Keratinocyte (primary cell): ENCODE results near the gene PIK3CB. TPM values are rescaled to one million over a fixed set of nuclear protein-coding genes. Genes with fewer than 3 reads are reported as not detected.

Source experiments
- DNase-seq: peaks from one replicate; pipeline ENCODE4 v3.0.0-alpha.2; 2011; ENCODE audit warnings: low read depth, missing footprints, low spot score
- FAIRE-seq: peaks from 2 replicates; lab custom pipeline; 2011; peaks lifted over from hg19 to GRCh38; lab: Jason Lieb, UNC
- H2AFZ ChIP-seq: 2 replicates; pipeline ENCODE4 v1.6.0; 2012; ENCODE audit warnings: low read length, control low read depth, inconsistent platforms; ENCODE audit not compliant: control insufficient read depth
- H3K27ac ChIP-seq: 2 replicates; pipeline ENCODE4 v1.5.1; 2011; ENCODE audit warnings: low read length; ENCODE audit not compliant: control insufficient read depth, insufficient read depth
- H3K27me3 ChIP-seq: 3 replicates; pipeline ENCODE4 v1.6.0; 2011; ENCODE audit warnings: low read length; ENCODE audit not compliant: control insufficient read depth, insufficient read depth; ENCODE audit errors: extremely low read depth
- H3K36me3 ChIP-seq, 2 experiments: 2 replicates in 1 of 2; 3 replicates in 1 of 2; pipeline ENCODE4 v1.5.1; 2011; ENCODE audit warnings: low read length in 2 of 2, mild to moderate bottlenecking in 1 of 2; ENCODE audit not compliant: control insufficient read depth in 2 of 2, insufficient read depth in 2 of 2; ENCODE audit errors: extremely low read depth in 1 of 2
- H3K4me1 ChIP-seq: 3 replicates; pipeline ENCODE4 v1.5.1; 2011; ENCODE audit warnings: low read length; ENCODE audit not compliant: control insufficient read depth, insufficient read depth; ENCODE audit errors: extremely low read depth
- H3K4me2 ChIP-seq: 3 replicates; pipeline ENCODE4 v1.6.0; 2011; ENCODE audit warnings: low read depth, low read length; ENCODE audit not compliant: control insufficient read depth, insufficient read depth; ENCODE audit errors: extremely low read depth
- H3K4me3 ChIP-seq, 3 experiments: fragments of 200-600 bp in 1 of 3; sonication (generic) in 1 of 3; 2 replicates in 2 of 3; 3 replicates in 1 of 3; pipeline ENCODE4 v1.5.1; 2011 to 2016; ENCODE audit warnings: low read length in 3 of 3, mild to moderate bottlenecking in 3 of 3, control low read depth in 2 of 3, inconsistent platforms in 1 of 3, low read depth in 1 of 3, mixed read lengths in 1 of 3, mixed run types in 1 of 3, moderate library complexity in 1 of 3; ENCODE audit not compliant: control insufficient read depth in 2 of 3, insufficient read depth in 2 of 3; ENCODE audit errors: extremely low read depth in 1 of 3
- H3K79me2 ChIP-seq: 2 replicates; pipeline ENCODE4 v1.6.0; 2012; ENCODE audit warnings: low read length; ENCODE audit not compliant: control insufficient read depth, insufficient read depth
- H3K9ac ChIP-seq: 3 replicates; pipeline ENCODE4 v1.6.0; 2011; ENCODE audit warnings: low read length; ENCODE audit not compliant: control insufficient read depth, insufficient read depth; ENCODE audit errors: extremely low read depth
- H3K9me1 ChIP-seq: 3 replicates; pipeline ENCODE4 v1.6.0; 2011; ENCODE audit warnings: low read length; ENCODE audit not compliant: control insufficient read depth, insufficient read depth; ENCODE audit errors: extremely low read depth
- H3K9me3 ChIP-seq: 2 replicates; pipeline ENCODE4 v1.5.1; 2012; ENCODE audit warnings: low read depth, low read length; ENCODE audit not compliant: control insufficient read depth
- H4K20me1 ChIP-seq: 3 replicates; pipeline ENCODE4 v1.6.0; 2011; ENCODE audit warnings: low read length; ENCODE audit not compliant: control insufficient read depth, insufficient read depth; ENCODE audit errors: extremely low read depth
- EZH2 ChIP-seq: IDR thresholded peaks from one replicate; pipeline ENCODE4 v1.6.1; 2012; ENCODE audit warnings: inconsistent platforms, mild to moderate bottlenecking, low read length, moderate library complexity
- dilution Hi-C: fragments of 300-500 bp; cut with MboI; formaldehyde crosslinking; loops from one replicate; pipeline ENCODE4 v1.7.0; 2020; ENCODE audit warnings: low sequenced_read_pairs; ENCODE audit not compliant: extremely low pct_ligation_motif_present
- polyA plus RNA-seq, 5 experiments: library from polyadenylated mRNA; depleted of rRNA in 3 of 5; stranded (reverse) in 3 of 5; stranded (forward) in 1 of 5; unstranded in 1 of 5; fragments of >200 nt; gene quantifications; 1 replicate in 1 of 5; 2 replicates in 3 of 5; 3 replicates in 1 of 5; pipeline versions ENCODE4 v1.2.1 to v1.2.3, GENCODE V29; 2011 to 2012; ENCODE audit warnings: missing spikeins in 2 of 5, low read depth in 1 of 5, low replicate concordance in 1 of 5
- TF ChIP-seq, protein P1 (sequence below), 3 experiments: IDR thresholded peaks in 1 of 3; conservative IDR thresholded peaks in 1 of 3; optimal IDR thresholded peaks in 1 of 3; 2 replicates in 2 of 3; 3 replicates in 1 of 3; pipeline versions ENCODE3 to v1.5.1; 2011; ENCODE audit warnings: low read length in 3 of 3, mild to moderate bottlenecking in 3 of 3, moderate library complexity in 2 of 3, control low read depth in 1 of 3, inconsistent platforms in 1 of 3; ENCODE audit not compliant: insufficient read depth in 2 of 3; ENCODE audit errors: extremely low read depth in 1 of 3

The PIK3CB gene
- polyA plus RNA-seq, 1 donor (not counting 4 experiments of a cell fraction or from before 2014, with no cell fraction given), result 19.9 TPM

DNA sequence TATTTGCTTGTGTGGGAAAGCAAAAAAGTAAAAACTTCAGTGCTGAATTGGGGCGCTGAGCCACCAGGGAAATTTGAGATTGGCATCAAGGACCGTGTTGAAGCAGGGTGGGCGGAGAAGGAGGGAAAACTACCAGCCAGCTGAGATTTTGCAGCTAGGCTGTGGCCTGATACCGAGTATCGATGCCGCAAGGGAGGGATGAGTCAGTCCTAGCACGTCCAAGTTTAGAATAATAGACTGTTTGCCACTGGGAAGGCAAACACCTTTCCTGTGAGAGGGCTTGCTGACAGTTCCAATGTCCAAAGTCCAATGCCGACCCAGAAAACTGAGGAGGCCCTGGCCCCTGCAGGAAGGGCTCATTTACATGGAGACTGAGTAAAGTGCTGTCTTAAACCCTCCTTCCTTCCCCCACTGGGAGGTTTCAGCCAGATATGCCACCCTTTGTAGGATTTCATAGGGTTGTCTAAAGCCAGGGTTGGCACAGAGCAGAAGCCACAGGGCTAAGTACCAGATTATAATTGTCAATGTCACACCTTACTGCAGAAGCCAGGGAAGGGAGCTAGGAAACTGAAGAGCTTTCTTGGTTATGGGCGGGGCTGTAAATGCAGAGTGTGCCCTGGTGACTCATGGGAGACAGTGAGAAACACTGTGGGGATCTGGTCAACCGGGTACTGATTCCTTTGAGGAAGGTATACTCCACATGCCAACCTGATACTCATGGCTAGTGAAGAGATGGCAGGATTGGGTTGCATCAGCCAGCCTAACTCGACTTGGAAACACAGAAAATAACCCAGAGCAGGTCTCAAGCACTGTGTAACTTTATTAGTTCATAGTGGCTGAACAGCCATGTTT, 28.4 kb upstream of the PIK3CB start:
- DNase-seq (peak; percentile 75), FAIRE-seq (peak; percentile 93)
- no peaks in the 10 kb centered on the region for H3K27me3 ChIP-seq
- H3K9ac ChIP-seq, result peak overlapping the region; percentile 77
- peak overlapping the region; percentile 82 for H2AFZ ChIP-seq
- H3K79me2 ChIP-seq, result no peaks in the 10 kb centered on the region
- peak overlapping the region in 1 of 3 experiments; percentile 11 for H3K4me3 ChIP-seq
- dilution Hi-C loops, result no loop called here
- TF ChIP-seq, protein P1, sequence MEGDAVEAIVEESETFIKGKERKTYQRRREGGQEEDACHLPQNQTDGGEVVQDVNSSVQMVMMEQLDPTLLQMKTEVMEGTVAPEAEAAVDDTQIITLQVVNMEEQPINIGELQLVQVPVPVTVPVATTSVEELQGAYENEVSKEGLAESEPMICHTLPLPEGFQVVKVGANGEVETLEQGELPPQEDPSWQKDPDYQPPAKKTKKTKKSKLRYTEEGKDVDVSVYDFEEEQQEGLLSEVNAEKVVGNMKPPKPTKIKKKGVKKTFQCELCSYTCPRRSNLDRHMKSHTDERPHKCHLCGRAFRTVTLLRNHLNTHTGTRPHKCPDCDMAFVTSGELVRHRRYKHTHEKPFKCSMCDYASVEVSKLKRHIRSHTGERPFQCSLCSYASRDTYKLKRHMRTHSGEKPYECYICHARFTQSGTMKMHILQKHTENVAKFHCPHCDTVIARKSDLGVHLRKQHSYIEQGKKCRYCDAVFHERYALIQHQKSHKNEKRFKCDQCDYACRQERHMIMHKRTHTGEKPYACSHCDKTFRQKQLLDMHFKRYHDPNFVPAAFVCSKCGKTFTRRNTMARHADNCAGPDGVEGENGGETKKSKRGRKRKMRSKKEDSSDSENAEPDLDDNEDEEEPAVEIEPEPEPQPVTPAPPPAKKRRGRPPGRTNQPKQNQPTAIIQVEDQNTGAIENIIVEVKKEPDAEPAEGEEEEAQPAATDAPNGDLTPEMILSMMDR (optimal IDR thresholded peaks at IDR 0.05 in 1 of 3, IDR thresholded peaks at IDR 0.05 in 1 of 3, conservative IDR thresholded peaks at IDR 0.05 in 1 of 3; ENCODE audit: extremely low read depth in 1 of 3, insufficient read depth in 2 of 3, low read length in 3 of 3), result no peak
- TF ChIP-seq EZH2, result no peak
- peak overlapping the region; percentile 66 for H3K4me2 ChIP-seq
- H3K9me1 ChIP-seq, result no peaks in the 10 kb centered on the region
- peaks cover 23% of the 10 kb centered on the region for H3K4me1 ChIP-seq
- H3K36me3 ChIP-seq, result no peaks in the 10 kb centered on the region
- H4K20me1 ChIP-seq, result no peaks in the 10 kb centered on the region
- peak overlapping the region; percentile 94 for H3K27ac ChIP-seq
- H3K9me3 ChIP-seq, result no peaks in the 10 kb centered on the region

DNA sequence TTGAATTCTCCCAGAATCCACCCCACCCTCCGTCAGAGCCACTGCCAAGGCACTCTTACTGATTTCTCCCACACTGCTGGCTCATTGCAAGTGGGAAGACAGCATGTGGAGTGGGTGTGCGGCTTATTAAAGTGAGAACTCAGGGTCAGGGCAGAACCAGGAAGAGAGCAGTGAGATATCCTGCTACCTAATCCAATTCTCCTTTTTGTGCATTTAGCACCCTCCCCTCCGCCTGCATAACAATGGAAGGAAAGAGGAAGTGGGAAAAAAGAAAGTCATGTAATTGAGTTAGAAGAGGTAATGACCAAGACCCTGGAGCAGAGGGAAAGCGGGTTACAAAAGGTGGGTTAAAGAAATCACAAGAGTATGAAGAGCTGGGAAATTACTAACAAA, 27.8 kb upstream of the PIK3CB start:
- no peaks in the 10 kb centered on the region for H3K79me2 ChIP-seq
- peak overlapping the region; percentile 82 for H2AFZ ChIP-seq
- DNase-seq (no peak), FAIRE-seq (no peak)
- H3K27me3 ChIP-seq, result no peaks in the 10 kb centered on the region
- H3K9ac ChIP-seq, result peak overlapping the region; percentile 77
- dilution Hi-C loops, result no loop called here
- no peaks in the 10 kb centered on the region for H3K9me1 ChIP-seq
- no peak for TF ChIP-seq EZH2
- TF ChIP-seq, protein P1 (optimal IDR thresholded peaks at IDR 0.05 in 1 of 3, IDR thresholded peaks at IDR 0.05 in 1 of 3, conservative IDR thresholded peaks at IDR 0.05 in 1 of 3; ENCODE audit: extremely low read depth in 1 of 3, insufficient read depth in 2 of 3, low read length in 3 of 3), result no peak
- H3K4me1 ChIP-seq, result peaks cover 23% of the 10 kb centered on the region
- H3K9me3 ChIP-seq, result no peaks in the 10 kb centered on the region
- H4K20me1 ChIP-seq, result no peaks in the 10 kb centered on the region
- no peaks in the 10 kb centered on the region for H3K36me3 ChIP-seq
- H3K27ac ChIP-seq, result peak overlapping the region; percentile 94
- H3K4me2 ChIP-seq, result peak overlapping the region; percentile 66
- no peak overlapping the region for H3K4me3 ChIP-seq
